ENCODE results near the gene RNF207.

Gene RNF207

GRCh38 chr1:6249739-6250689 lies 44.1 kb downstream of the RNF207 start:
- no peak for DNase-seq (ENCODE audit: low read depth)

- DNase-seq (ENCODE audit: low read depth): no peak
These were observed 45.3 kb downstream of the RNF207 start for GRCh38 chr1:6251233-6251632.

GRCh38 chr1:6251681-6252373 lies 45.9 kb downstream of the RNF207 start:
- no peak for DNase-seq (ENCODE audit: low read depth)

- DNase-seq (ENCODE audit: low read depth): no peak
These were observed 46.4 kb downstream of the RNF207 start for GRCh38 chr1:6252374-6252710.

GRCh38 chr1:6253380-6253779 lies 47.5 kb downstream of the RNF207 start:
- DNase-seq (ENCODE audit: low read depth): no peak

GRCh38 chr1:6254691-6255090 lies 48.8 kb downstream of the RNF207 start:
- no peak for DNase-seq (ENCODE audit: low read depth)

GRCh38 chr1:6256645-6257044 lies 50.7 kb downstream of the RNF207 start:
- DNase-seq (ENCODE audit: low read depth): no peak

- DNase-seq (ENCODE audit: low read depth): no peak
These were observed 51.7 kb downstream of the RNF207 start for GRCh38 chr1:6257541-6258069.

- DNase-seq (ENCODE audit: low read depth): no peak
These were observed 52.8 kb downstream of the RNF207 start for GRCh38 chr1:6258675-6259074.

GRCh38 chr1:6259491-6260362 lies 53.8 kb downstream of the RNF207 start:
- peak; percentile 53 for DNase-seq (ENCODE audit: low read depth)

- no peak for DNase-seq (ENCODE audit: low read depth)
These were observed 54.6 kb downstream of the RNF207 start for GRCh38 chr1:6260433-6260934.

GRCh38 chr1:6260961-6261614 lies 55.2 kb downstream of the RNF207 start, which contains the start of gene GPR153:
TSS of gene GPR153 (minus strand) at chr1:6261098. CDS start at chr1:6254905, 6,193 bp downstream.
- DNase-seq (ENCODE audit: low read depth): no peak

- no peak for DNase-seq (ENCODE audit: low read depth)
These were observed 55.7 kb downstream of the RNF207 start for GRCh38 chr1:6261615-6261995.

GRCh38 chr1:6262555-6263420 lies 56.9 kb downstream of the RNF207 start:
- DNase-seq (ENCODE audit: low read depth): no peak

- DNase-seq (ENCODE audit: low read depth): no peak
These were observed 57.8 kb downstream of the RNF207 start for GRCh38 chr1:6263716-6264115.

- no peak for DNase-seq (ENCODE audit: low read depth)
These were observed 59.2 kb downstream of the RNF207 start for GRCh38 chr1:6265151-6265550.

- DNase-seq (ENCODE audit: low read depth): no peak
These were observed 60.7 kb downstream of the RNF207 start for GRCh38 chr1:6266641-6267040.

GRCh38 chr1:6267686-6268322 lies 61.9 kb downstream of the RNF207 start:
- no peak for DNase-seq (ENCODE audit: low read depth)

- DNase-seq (ENCODE audit: low read depth): no peak
These were observed 62.5 kb downstream of the RNF207 start for GRCh38 chr1:6268415-6268814.

GRCh38 chr1:6269296-6269695 lies 63.4 kb downstream of the RNF207 start:
- no peak for DNase-seq (ENCODE audit: low read depth)
